Mucosa of descending colon (tissue), 3 donors: ENCODE results near the gene PDE4DIP. TPM values are rescaled to one million over a fixed set of nuclear protein-coding genes. Genes with fewer than 3 reads are reported as not detected.
"Not testable (repeated sequence)": the region's sequence is repeated elsewhere in the genome, so short reads cannot be mapped to it uniquely, and the experiment has no call there.

Source experiments
- ATAC-seq: fragments of 200-7000 bp; cut with Tn5 transposase; one replicate; pipeline ENCODE4 v1.9.1; 2020; ENCODE audit warnings: mild to moderate bottlenecking, moderate library complexity
- DNase-seq, 3 donors: peaks; one replicate each; pipeline ENCODE4 v3.0.0-alpha.2; 2020
- H3K36me3 ChIP-seq: fragments of 200-600 bp; one replicate; pipeline ENCODE4 v1.8.0; 2021; ENCODE audit warnings: low read depth, mild to moderate bottlenecking
- H3K4me1 ChIP-seq: fragments of 200-600 bp; one replicate; pipeline ENCODE4 v1.8.0; 2021; ENCODE audit warnings: low read depth, mild to moderate bottlenecking
- H3K4me3 ChIP-seq: fragments of 200-600 bp; one replicate; pipeline ENCODE4 v1.8.0; 2021; ENCODE audit warnings: mild to moderate bottlenecking
- H3K9me3 ChIP-seq: fragments of 200-600 bp; one replicate; pipeline ENCODE4 v1.8.0; 2021; ENCODE audit warnings: mild to moderate bottlenecking
- intact Hi-C, 2 donors: fragments of 100-400 bp; cut with DNase I in 1 of 2; cut with micrococcal nuclease in 1 of 2; formaldehyde crosslinking; loops; one replicate each; pipeline versions ENCODE4 v1.11.0 to v1.11.1; 2022; cut with DNase I, micrococcal nuclease
- total RNA-seq, 3 donors: library from RNA; stranded (reverse); fragmentation: NEBNext Ultra II Directional in 2 of 3; extraction: Animal tissue kit (Norgen Biotek cat#: 25700) in 2 of 3; gene quantifications; one replicate each; pipeline versions ENCODE4 v1.2.1 to v1.2.4, GENCODE V29; 2021 to 2023
- donor health status: DM: no; HTN: no; CAD: no; lungs with moderate emphysema.
- donor health status: DM: no; HTN: no; CAD: no.
- donor health status: DM: no; HTN: yes; CAD: no.

Gene PDE4DIP
- total RNA-seq, 3 donors from 2014 or later, result 49.3 to 62.1 (median 58.6) TPM

- peak in 1 of 3 donors; percentile 7 for DNase-seq
- H3K4me3 ChIP-seq, H3K9me3 ChIP-seq, ATAC-seq, H3K36me3 ChIP-seq, intact Hi-C loops, H3K4me1 ChIP-seq: not testable (repeated sequence)
Observed at GRCh38 chr1:148958343-148958742, 114.1 kb downstream of the PDE4DIP start.

GRCh38 chr1:148960212-148961000, 116.2 kb downstream of the PDE4DIP start:
- H3K4me3 ChIP-seq, H3K9me3 ChIP-seq, intact Hi-C loops, ATAC-seq, DNase-seq, H3K36me3 ChIP-seq, H3K4me1 ChIP-seq: not testable (repeated sequence)

- intact Hi-C loops, DNase-seq, H3K4me3 ChIP-seq, H3K36me3 ChIP-seq, H3K9me3 ChIP-seq, H3K4me1 ChIP-seq: not testable (repeated sequence)
- peak; percentile 93 for ATAC-seq
Observed at GRCh38 chr1:148962127-148962857, 118.1 kb downstream of the PDE4DIP start.

GRCh38 chr1:148966084-148966483, 121.9 kb downstream of the PDE4DIP start:
- H3K4me1 ChIP-seq, intact Hi-C loops, H3K9me3 ChIP-seq, H3K36me3 ChIP-seq, DNase-seq, H3K4me3 ChIP-seq: not testable (repeated sequence)
- ATAC-seq, result peak; percentile 76

GRCh38 chr1:148967580-148967979, 123.4 kb downstream of the PDE4DIP start:
- H3K36me3 ChIP-seq, ATAC-seq, intact Hi-C loops, H3K9me3 ChIP-seq, H3K4me1 ChIP-seq, DNase-seq, H3K4me3 ChIP-seq: not testable (repeated sequence)

GRCh38 chr1:148968682-148969081, 124.5 kb downstream of the PDE4DIP start:
- H3K4me3 ChIP-seq, DNase-seq, intact Hi-C loops, ATAC-seq, H3K9me3 ChIP-seq, H3K36me3 ChIP-seq, H3K4me1 ChIP-seq: not testable (repeated sequence)

GRCh38 chr1:148969126-148969525, 124.9 kb downstream of the PDE4DIP start:
- H3K36me3 ChIP-seq, ATAC-seq, H3K9me3 ChIP-seq, H3K4me1 ChIP-seq, DNase-seq, intact Hi-C loops, H3K4me3 ChIP-seq: not testable (repeated sequence)

- intact Hi-C loops, result not testable (repeated sequence)
- peaks cover 16% of the 10 kb centered on the region for H3K36me3 ChIP-seq
Observed at GRCh38 chr1:148975453-148975852, 131.2 kb downstream of the PDE4DIP start.

GRCh38 chr1:148975866-148976537, 131.8 kb downstream of the PDE4DIP start:
- ATAC-seq, DNase-seq, H3K4me3 ChIP-seq, intact Hi-C loops, H3K9me3 ChIP-seq, H3K4me1 ChIP-seq: not testable (repeated sequence)
- H3K36me3 ChIP-seq, result peaks cover 16% of the 10 kb centered on the region

More at GRCh38 chr1:148975453-148975852, 131.2 kb downstream of the PDE4DIP start:
- not testable (repeated sequence) for H3K9me3 ChIP-seq, H3K4me3 ChIP-seq, DNase-seq, ATAC-seq, H3K4me1 ChIP-seq

- H3K4me3 ChIP-seq, intact Hi-C loops, H3K4me1 ChIP-seq, DNase-seq, ATAC-seq, H3K9me3 ChIP-seq: not testable (repeated sequence)
- H3K36me3 ChIP-seq, result peaks cover 16% of the 10 kb centered on the region
Observed at GRCh38 chr1:148977785-148978184, 133.6 kb downstream of the PDE4DIP start.

GRCh38 chr1:148989378-148989777, 145.2 kb downstream of the PDE4DIP start:
- H3K9me3 ChIP-seq, H3K4me3 ChIP-seq, H3K4me1 ChIP-seq, ATAC-seq, intact Hi-C loops, DNase-seq, H3K36me3 ChIP-seq: not testable (repeated sequence)

- H3K4me3 ChIP-seq, DNase-seq, ATAC-seq, H3K9me3 ChIP-seq, H3K4me1 ChIP-seq, intact Hi-C loops, H3K36me3 ChIP-seq: not testable (repeated sequence)
Observed at GRCh38 chr1:148990233-148990788, 146.1 kb downstream of the PDE4DIP start.

GRCh38 chr1:148991818-148992217, 147.6 kb downstream of the PDE4DIP start:
- ATAC-seq, H3K4me3 ChIP-seq, H3K9me3 ChIP-seq, H3K36me3 ChIP-seq, DNase-seq, H3K4me1 ChIP-seq, intact Hi-C loops: not testable (repeated sequence)

GRCh38 chr1:148992364-148992763, 148.1 kb downstream of the PDE4DIP start:
- H3K4me1 ChIP-seq, H3K36me3 ChIP-seq, H3K4me3 ChIP-seq, H3K9me3 ChIP-seq, DNase-seq, intact Hi-C loops, ATAC-seq: not testable (repeated sequence)
